Left ventricle myocardium inferior (tissue), 1 donor: Measurements from ENCODE around the gene LRRC37A3. TPM values are rescaled to one million over a fixed set of nuclear protein-coding genes. Genes with fewer than 3 reads are reported as not detected.
"Not testable (repeated sequence)": the region's sequence is repeated elsewhere in the genome, so short reads cannot be mapped to it uniquely, and the experiment has no call there.

Experiments
- DNase-seq: peaks from one replicate; pipeline ENCODE4 v3.0.0-alpha.2; 2020
- H3K27ac ChIP-seq: fragments of 200-600 bp; replicated peaks from 2 replicates; pipeline ENCODE4 v1.8.0; 2021
- H3K27me3 ChIP-seq: fragments of 200-600 bp; 2 replicates; pipeline ENCODE4 v1.8.0; 2021; ENCODE audit warnings: low read depth
- H3K36me3 ChIP-seq: fragments of 200-600 bp; 2 replicates; pipeline ENCODE4 v1.8.0; 2021
- H3K4me1 ChIP-seq: fragments of 200-600 bp; 2 replicates; pipeline ENCODE4 v1.8.0; 2021
- H3K4me3 ChIP-seq: fragments of 200-600 bp; 2 replicates; pipeline ENCODE4 v1.8.0; 2021; ENCODE audit warnings: mild to moderate bottlenecking, moderate library complexity
- H3K9me3 ChIP-seq: fragments of 200-600 bp; replicated peaks from 2 replicates; pipeline ENCODE4 v1.8.0; 2021
- CTCF ChIP-seq: fragments of 200-600 bp; IDR thresholded peaks from 2 replicates; pipeline ENCODE4 v1.8.0; 2021; ENCODE audit warnings: antibody characterized with exemption, mild to moderate bottlenecking, borderline replicate concordance
- intact Hi-C: fragments of 100-400 bp; cut with micrococcal nuclease; formaldehyde crosslinking; loops from one replicate; pipeline ENCODE4 v1.11.0; 2022
- total RNA-seq: library from RNA; stranded (reverse); fragmentation: NEBNext Ultra II Directional; extraction: Animal tissue kit (Norgen Biotek cat#: 25700); gene quantifications from one replicate; pipeline ENCODE4 v1.2.1, GENCODE V29; 2021
- donor health status: DM: no; HTN: yes; CAD: no; lungs with severe emphysema.

The LRRC37A3 gene
- total RNA-seq, 1 donor from 2014 or later: 3.5 TPM

GRCh38 chr17:64961563-64962378, 42.5 kb upstream of the LRRC37A3 start:
- intact Hi-C loops, H3K9me3 ChIP-seq, H3K36me3 ChIP-seq, DNase-seq, H3K27me3 ChIP-seq: not testable (repeated sequence)
- peak; percentile 78 for TF ChIP-seq CTCF
- Histone ChIP-seq H3K4me1 (peaks cover 25% of the 10 kb centered on the region), H3K4me3 (peak overlapping the region; percentile 38), H3K27ac (peak overlapping the region; percentile 43)

GRCh38 chr17:64951877-64952276, 32.6 kb upstream of the LRRC37A3 start:
- intact Hi-C loops: no loop called here
- Histone ChIP-seq H3K9me3 (no peaks in the 10 kb centered on the region), H3K27ac (no peak overlapping the region), H3K4me3 (no peak overlapping the region), H3K4me1 (no peaks in the 10 kb centered on the region), H3K27me3 (no peaks in the 10 kb centered on the region), H3K36me3 (no peaks in the 10 kb centered on the region)
- no peak for TF ChIP-seq CTCF
- no peak for DNase-seq

GRCh38 chr17:64950871-64951270, 31.6 kb upstream of the LRRC37A3 start:
- DNase-seq: no peak
- Histone ChIP-seq H3K4me3 (no peak overlapping the region), H3K9me3 (no peaks in the 10 kb centered on the region)

GRCh38 chr17:64947152-64947551, 27.9 kb upstream of the LRRC37A3 start:
- Histone ChIP-seq H3K27me3 (no peaks in the 10 kb centered on the region), H3K27ac (no peak overlapping the region), H3K4me3 (no peak overlapping the region), H3K36me3 (no peaks in the 10 kb centered on the region), H3K4me1 (no peaks in the 10 kb centered on the region), H3K9me3 (no peaks in the 10 kb centered on the region)
- intact Hi-C loops: no loop called here
- no peak for DNase-seq
- TF ChIP-seq CTCF: no peak

More at GRCh38 chr17:64950871-64951270, 31.6 kb upstream of the LRRC37A3 start:
- H3K36me3 ChIP-seq: no peaks in the 10 kb centered on the region
- H3K4me1 ChIP-seq: no peaks in the 10 kb centered on the region
- no peaks in the 10 kb centered on the region for H3K27me3 ChIP-seq
- no peak for TF ChIP-seq CTCF
- no peak overlapping the region for H3K27ac ChIP-seq
- intact Hi-C loops: no loop called here

- Histone ChIP-seq H3K27ac (no peak overlapping the region), H3K4me3 (no peak overlapping the region), H3K4me1 (no peaks in the 10 kb centered on the region), H3K27me3 (no peaks in the 10 kb centered on the region), H3K9me3 (no peaks in the 10 kb centered on the region), H3K36me3 (no peaks in the 10 kb centered on the region)
- no peak for DNase-seq
- intact Hi-C loops: no loop called here
- TF ChIP-seq CTCF: no peak
Measured at GRCh38 chr17:64941761-64942160, 22.5 kb upstream of the LRRC37A3 start.
